ENCODE measurements around the gene KCNA5.

Gene KCNA5

GRCh38 chr12:5043589-5044419, at the start of gene KCNA5:
KCNA5 (plus strand) TSS chr12:5043879; CDS start chr12:5044148, 269 bp downstream.
- DNase-seq = no peak

- no peak for DNase-seq
Observed at GRCh38 chr12:4994622-4995021, 49.1 kb upstream of the KCNA5 start.

GRCh38 chr12:4996714-4997113, 47.0 kb upstream of the KCNA5 start:
- DNase-seq = no peak

GRCh38 chr12:4997939-4998338, 45.7 kb upstream of the KCNA5 start:
- DNase-seq = no peak

GRCh38 chr12:5000204-5000603, 43.5 kb upstream of the KCNA5 start:
- DNase-seq = no peak

GRCh38 chr12:5000658-5001385, 42.9 kb upstream of the KCNA5 start:
- no peak for DNase-seq

- DNase-seq = peak; percentile 77
Observed at GRCh38 chr12:5003025-5003666, 40.5 kb upstream of the KCNA5 start.

GRCh38 chr12:5008661-5009060, 35.0 kb upstream of the KCNA5 start:
- DNase-seq = no peak

- DNase-seq = no peak
Observed at GRCh38 chr12:5010151-5010550, 33.5 kb upstream of the KCNA5 start.

- DNase-seq = no peak
Observed at GRCh38 chr12:5012337-5012736, 31.3 kb upstream of the KCNA5 start.

GRCh38 chr12:5013266-5013730, 30.4 kb upstream of the KCNA5 start:
- DNase-seq = peak; percentile 17

- DNase-seq = peak; percentile 32
Observed at GRCh38 chr12:5014269-5014668, 29.4 kb upstream of the KCNA5 start.

GRCh38 chr12:5015711-5016492, 27.8 kb upstream of the KCNA5 start:
- no peak for DNase-seq

GRCh38 chr12:5016526-5016925, 27.2 kb upstream of the KCNA5 start:
- no peak for DNase-seq

GRCh38 chr12:5017638-5018348, 25.9 kb upstream of the KCNA5 start:
- DNase-seq = no peak

- no peak for DNase-seq
Observed at GRCh38 chr12:5018677-5019076, 25.0 kb upstream of the KCNA5 start.

GRCh38 chr12:5022025-5022424, 21.7 kb upstream of the KCNA5 start:
- no peak for DNase-seq

- DNase-seq = peak; percentile 53
Observed at GRCh38 chr12:5022465-5023061, 21.1 kb upstream of the KCNA5 start.

- no peak for DNase-seq
Observed at GRCh38 chr12:5023842-5024241, 19.8 kb upstream of the KCNA5 start.

- DNase-seq = no peak
Observed at GRCh38 chr12:5026342-5026938, 17.2 kb upstream of the KCNA5 start.

Data from hematopoietic multipotent progenitor cell treated with erythropoietin and hydrocortisone succinate and interleukin-3 and kit ligand, for 6 days (in vitro differentiated cells).